ENCODE measurements around the gene FABP7.

DNA sequence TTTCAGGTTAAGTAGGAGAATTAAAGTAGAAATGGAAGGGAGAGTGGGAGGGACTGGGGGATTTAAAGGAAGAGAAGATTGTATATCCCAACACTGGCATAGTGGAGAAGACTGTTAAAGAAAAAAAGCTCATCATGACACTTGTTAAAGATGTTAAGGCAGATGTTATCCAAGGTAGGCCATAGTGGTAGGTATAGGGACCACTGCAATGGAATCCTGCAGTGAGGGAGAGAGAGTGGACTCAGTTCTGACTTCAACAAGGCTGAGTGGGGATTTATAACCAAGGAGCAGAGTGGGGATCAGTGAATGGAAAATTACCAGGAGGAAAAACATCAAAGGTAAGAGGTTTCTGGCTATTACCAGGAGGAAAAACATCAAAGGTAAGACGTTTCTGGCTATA is 30.7 kb downstream of the FABP7 start:
- TF ChIP-seq, protein P1, sequence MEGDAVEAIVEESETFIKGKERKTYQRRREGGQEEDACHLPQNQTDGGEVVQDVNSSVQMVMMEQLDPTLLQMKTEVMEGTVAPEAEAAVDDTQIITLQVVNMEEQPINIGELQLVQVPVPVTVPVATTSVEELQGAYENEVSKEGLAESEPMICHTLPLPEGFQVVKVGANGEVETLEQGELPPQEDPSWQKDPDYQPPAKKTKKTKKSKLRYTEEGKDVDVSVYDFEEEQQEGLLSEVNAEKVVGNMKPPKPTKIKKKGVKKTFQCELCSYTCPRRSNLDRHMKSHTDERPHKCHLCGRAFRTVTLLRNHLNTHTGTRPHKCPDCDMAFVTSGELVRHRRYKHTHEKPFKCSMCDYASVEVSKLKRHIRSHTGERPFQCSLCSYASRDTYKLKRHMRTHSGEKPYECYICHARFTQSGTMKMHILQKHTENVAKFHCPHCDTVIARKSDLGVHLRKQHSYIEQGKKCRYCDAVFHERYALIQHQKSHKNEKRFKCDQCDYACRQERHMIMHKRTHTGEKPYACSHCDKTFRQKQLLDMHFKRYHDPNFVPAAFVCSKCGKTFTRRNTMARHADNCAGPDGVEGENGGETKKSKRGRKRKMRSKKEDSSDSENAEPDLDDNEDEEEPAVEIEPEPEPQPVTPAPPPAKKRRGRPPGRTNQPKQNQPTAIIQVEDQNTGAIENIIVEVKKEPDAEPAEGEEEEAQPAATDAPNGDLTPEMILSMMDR (IDR thresholded peaks at IDR 0.05): no peak
- no peak for TF ChIP-seq POLR2A (IDR thresholded peaks at IDR 0.05)

All from stomach (tissue), 4 donors.